ENCODE data around the gene TMEM87B.

- TF ChIP-seq POLR2A (IDR thresholded peaks at IDR 0.05) (no peak), CTCF (IDR thresholded peaks at IDR 0.05) (no peak)
Observed at GRCh38 chr2:112021290-112021689, 33.8 kb upstream of the TMEM87B start.

All from heart left ventricle (tissue), 13 donors.